Measurements from ENCODE around the gene ADCYAP1R1. TPM values are rescaled to one million over a fixed set of nuclear protein-coding genes. Genes with fewer than 3 reads are reported as not detected.

The ADCYAP1R1 gene
- total and polyA plus RNA-seq, 2 of the 8 experiments (the other 6 are each of a cell fraction or from before 2014, with no cell fraction given): 14.4 to 14.6 TPM

DNA sequence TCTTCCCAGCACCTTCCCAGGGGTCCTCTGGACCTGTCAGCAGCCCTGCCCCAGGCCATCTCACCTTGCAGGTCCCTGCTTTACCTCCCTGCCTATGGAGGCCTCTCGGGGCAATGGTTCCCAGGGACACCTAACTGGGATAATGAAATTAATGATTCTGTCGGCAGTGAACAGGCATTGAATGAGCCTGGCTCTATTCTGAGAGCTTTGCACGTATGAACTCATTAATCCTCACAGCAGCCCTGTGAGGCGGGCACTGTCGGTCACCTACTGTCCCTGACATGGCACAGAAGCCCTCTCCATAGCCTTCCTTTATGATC lies 22.9 kb downstream of the ADCYAP1R1 start:
- Histone ChIP-seq H3K36me3 (ENCODE audit: control insufficient read depth in 2 of 4, insufficient read depth in 4 of 4, low read length in 3 of 4) (no peaks in the 10 kb centered on the region; a peak in 1 of 8 replicates), H3K4me2 (ENCODE audit: insufficient read depth in 1 of 2, low read depth in 2 of 2, low read length in 2 of 2) (no peak overlapping the region), H2BK5ac (ENCODE audit: low read depth, low read length) (no peak overlapping the region), H4K91ac (replicated peaks; ENCODE audit: insufficient read length, low read length) (no peak overlapping the region), H3K27me3 (replicated peaks in 1 of 4; ENCODE audit: control insufficient read depth in 3 of 4, extremely low read depth in 1 of 4, insufficient read depth in 3 of 4, low read length in 3 of 4) (no peaks in the 10 kb centered on the region), H3K18ac (ENCODE audit: extremely low read depth, low read length) (no peak overlapping the region), H3K56ac (replicated peaks; ENCODE audit: insufficient read length, low read depth, low read length) (no peak overlapping the region), H3K23ac (ENCODE audit: insufficient read length) (no peak overlapping the region), H3K4me3 (ENCODE audit: extremely low read depth in 1 of 4, insufficient read depth in 2 of 4, low read depth in 3 of 4, low read length in 4 of 4) (no peak overlapping the region), H2BK15ac (ENCODE audit: low read length) (no peak overlapping the region), H2BK120ac (replicated peaks; ENCODE audit: low read depth, low read length) (no peak overlapping the region), H3K4ac (replicated peaks; ENCODE audit: insufficient read length, low read depth, low read length) (no peak overlapping the region), H3K27ac (ENCODE audit: low read depth, low read length) (no peak overlapping the region), H3K4me1 (replicated peaks in 1 of 4; ENCODE audit: control insufficient read depth in 3 of 4, insufficient read depth in 4 of 4, low read length in 3 of 4) (no peaks in the 10 kb centered on the region; a peak in 1 of 7 replicates), H2BK20ac (ENCODE audit: low read length) (no peak overlapping the region), H4K8ac (ENCODE audit: extremely low read depth, insufficient read depth, low read length) (no peak overlapping the region), H2AFZ (ENCODE audit: low read length) (no peak overlapping the region), H4K5ac (ENCODE audit: insufficient read length, low read depth, low read length) (no peak overlapping the region), H3K9me3 (ENCODE audit: insufficient read depth in 2 of 2, low read depth in 1 of 2, low read length in 1 of 2) (0 out of 4 replicates have a peak, but pooled peaks cover 0 to 2% of the 10 kb centered on the region in 2 experiments), H4K20me1 (replicated peaks in 1 of 2; ENCODE audit: control insufficient read depth in 1 of 2, insufficient read depth in 2 of 2, low read length in 2 of 2) (peaks cover 0 to 7% of the 10 kb centered on the region in 2 experiments), H3K9ac (replicated peaks in 1 of 4; ENCODE audit: extremely low read depth in 1 of 4, low read depth in 3 of 4, low read length in 3 of 4) (no peak overlapping the region), H3K79me2 (ENCODE audit: control insufficient read depth in 1 of 2, insufficient read depth in 2 of 2, low read length in 2 of 2) (no peaks in the 10 kb centered on the region), H2BK12ac (ENCODE audit: low read depth, low read length) (no peak overlapping the region), H2AK5ac (ENCODE audit: low read depth, low read length) (no peak overlapping the region), H3K23me2 (ENCODE audit: low read depth, low read length) (peaks cover 7% of the 10 kb centered on the region; the same call in 1 of the 2 replicates), H3K79me1 (ENCODE audit: low read depth, low read length) (peaks cover 6% of the 10 kb centered on the region), H3K14ac (ENCODE audit: insufficient read length) (no peak overlapping the region)
- ChIA-PET CTCF (ENCODE audit: partially characterized antibody) (interaction anchor here (1.3 to 36.4 kb wide), 8 partner anchors 8 to 137 kb away, joined by 3 to 880 read pairs (median 10); partner anchors contain the start of gene ADCYAP1R1), POLR2A (ENCODE audit: partially characterized antibody) (no interaction called here)
- FAIRE-seq: no peak
- WGBS, 2 experiments (ENCODE audit: extremely low coverage in 1 of 2, insufficient coverage in 1 of 2, insufficient read length in 1 of 2, insufficient replicate concordance in 2 of 2, low coverage in 1 of 2, low lambda C conversion rate in 2 of 2, missing lambda C conversion rate in 1 of 2): 82% methylated on average over 5 of the region's 5 CpGs; no CpG with 5 or more reads in 1 of the 2 experiments
- DNase-seq (ENCODE audit: low read depth in 1 of 2, low spot score in 2 of 2): no peak
- TF ChIP-seq TAF7 (optimal IDR thresholded peaks at IDR 0.05; ENCODE audit: borderline replicate concordance, low read depth, low read length) (no peak), CREB1 (IDR thresholded peaks at IDR 0.05) (no peak), SIN3A (conservative IDR thresholded peaks at IDR 0.05 in 1 of 2, IDR thresholded peaks at IDR 0.05 in 1 of 2; ENCODE audit: low read depth in 1 of 2, low read length in 2 of 2) (no peak), KDM1A (IDR thresholded peaks at IDR 0.05; ENCODE audit: borderline replicate concordance, low read length) (no peak), TCF12 (IDR thresholded peaks at IDR 0.05; ENCODE audit: low read depth, low read length) (no peak), FOSL1 (IDR thresholded peaks at IDR 0.05; ENCODE audit: insufficient read depth, low read depth, low read length) (no peak), NRF1 (IDR thresholded peaks at IDR 0.05; ENCODE audit: low read depth, low read length) (no peak), ZNF274 (IDR thresholded peaks at IDR 0.05; ENCODE audit: borderline replicate concordance, extremely low read depth, low read length) (no peak), BRCA1 (IDR thresholded peaks at IDR 0.05; ENCODE audit: low read depth, low read length) (no peak), YY1 (IDR thresholded peaks at IDR 0.05; ENCODE audit: low read depth, low read length) (no peak), NANOG (IDR thresholded peaks at IDR 0.05; ENCODE audit: insufficient read depth, low read depth, low read length, poor library complexity, severe bottlenecking) (no peak)
- TF ChIP-seq, protein P1, sequence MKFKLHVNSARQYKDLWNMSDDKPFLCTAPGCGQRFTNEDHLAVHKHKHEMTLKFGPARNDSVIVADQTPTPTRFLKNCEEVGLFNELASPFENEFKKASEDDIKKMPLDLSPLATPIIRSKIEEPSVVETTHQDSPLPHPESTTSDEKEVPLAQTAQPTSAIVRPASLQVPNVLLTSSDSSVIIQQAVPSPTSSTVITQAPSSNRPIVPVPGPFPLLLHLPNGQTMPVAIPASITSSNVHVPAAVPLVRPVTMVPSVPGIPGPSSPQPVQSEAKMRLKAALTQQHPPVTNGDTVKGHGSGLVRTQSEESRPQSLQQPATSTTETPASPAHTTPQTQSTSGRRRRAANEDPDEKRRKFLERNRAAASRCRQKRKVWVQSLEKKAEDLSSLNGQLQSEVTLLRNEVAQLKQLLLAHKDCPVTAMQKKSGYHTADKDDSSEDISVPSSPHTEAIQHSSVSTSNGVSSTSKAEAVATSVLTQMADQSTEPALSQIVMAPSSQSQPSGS (IDR thresholded peaks at IDR 0.05; ENCODE audit: low read length): no peak
